ENCODE data around the gene LIN52.

DNA sequence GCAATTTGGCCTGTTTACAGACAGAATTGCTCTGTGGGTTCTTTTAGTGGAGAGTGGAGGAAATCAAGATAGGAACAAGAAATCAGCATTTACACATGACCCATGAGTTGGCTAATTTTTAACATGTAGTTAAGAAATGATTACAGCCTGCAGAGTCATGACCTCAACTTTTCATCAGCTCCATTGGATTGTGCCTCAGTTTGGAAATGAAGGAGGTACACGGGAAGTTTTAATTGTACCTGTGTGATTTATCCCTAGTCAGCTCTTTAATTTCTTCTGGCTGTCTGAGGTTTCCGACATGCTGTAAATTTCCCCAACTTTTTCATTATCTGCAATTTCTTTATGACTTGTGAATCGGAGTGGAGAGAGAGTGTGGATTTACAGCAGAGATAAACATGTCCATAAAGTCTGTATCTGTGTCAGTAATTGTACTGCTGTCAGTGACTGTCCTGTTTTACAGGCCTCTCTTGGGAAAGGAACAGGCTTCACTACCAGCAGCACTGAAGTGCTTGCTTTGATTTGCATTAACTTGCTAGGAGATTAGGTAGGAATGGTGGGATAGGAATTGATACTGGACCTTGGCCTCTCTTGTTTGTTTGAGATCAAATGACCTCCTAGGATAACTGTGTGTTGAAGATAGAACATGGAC is 49.2 kb downstream of the LIN52 start:
- no peak for TF ChIP-seq HSF4 (CRISPR knock-in tag; IDR thresholded peaks at IDR 0.05; ENCODE audit: borderline replicate concordance)
- no peak for TF ChIP-seq CTCF (IDR thresholded peaks at IDR 0.05 in 2 of 3, conservative IDR thresholded peaks at IDR 0.05 in 1 of 3; ENCODE audit: insufficient read depth in 2 of 3, low read depth in 1 of 3, low read length in 3 of 3)
- no peak for TF ChIP-seq MEF2A (IDR thresholded peaks at IDR 0.05; ENCODE audit: control insufficient read depth, low read depth, low read length)
- no peak for TF ChIP-seq AFF4 (CRISPR knock-in tag; IDR thresholded peaks at IDR 0.05)
- no peak for TF ChIP-seq POLR2AphosphoS2 (IDR thresholded peaks at IDR 0.05; ENCODE audit: low read length)
- TF ChIP-seq ZNF316 (IDR thresholded peaks at IDR 0.05), result peak; percentile 72
- TF ChIP-seq ATF1 (CRISPR knock-in tag; IDR thresholded peaks at IDR 0.05), result no peak
- no peak for TF ChIP-seq ATF1 (tag; IDR thresholded peaks at IDR 0.05)
- no peak for TF ChIP-seq SFPQ (IDR thresholded peaks at IDR 0.05; ENCODE audit: low read depth, low read length)
- no peak for TF ChIP-seq TRIM28 (IDR thresholded peaks at IDR 0.05)
- TF ChIP-seq ZNF445 (CRISPR knock-in tag; IDR thresholded peaks at IDR 0.05; ENCODE audit: low read depth), result no peak
- TF ChIP-seq, protein P1, sequence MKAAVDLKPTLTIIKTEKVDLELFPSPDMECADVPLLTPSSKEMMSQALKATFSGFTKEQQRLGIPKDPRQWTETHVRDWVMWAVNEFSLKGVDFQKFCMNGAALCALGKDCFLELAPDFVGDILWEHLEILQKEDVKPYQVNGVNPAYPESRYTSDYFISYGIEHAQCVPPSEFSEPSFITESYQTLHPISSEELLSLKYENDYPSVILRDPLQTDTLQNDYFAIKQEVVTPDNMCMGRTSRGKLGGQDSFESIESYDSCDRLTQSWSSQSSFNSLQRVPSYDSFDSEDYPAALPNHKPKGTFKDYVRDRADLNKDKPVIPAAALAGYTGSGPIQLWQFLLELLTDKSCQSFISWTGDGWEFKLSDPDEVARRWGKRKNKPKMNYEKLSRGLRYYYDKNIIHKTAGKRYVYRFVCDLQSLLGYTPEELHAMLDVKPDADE (conservative IDR thresholded peaks at IDR 0.05; ENCODE audit: control insufficient read depth, low read depth, low read length), result no peak
